ENCODE measurements around the gene ISG20L2. TPM values are rescaled to one million over a fixed set of nuclear protein-coding genes. Genes with fewer than 3 reads are reported as not detected.
A peak's percentile ranks its signal among the peaks of the same experiment; 100 is the strongest.

Gene ISG20L2
- polyA plus RNA-seq, 2 of the 4 experiments (the other 2 are of a cell fraction): 29.6 to 42.5 TPM

DNA sequence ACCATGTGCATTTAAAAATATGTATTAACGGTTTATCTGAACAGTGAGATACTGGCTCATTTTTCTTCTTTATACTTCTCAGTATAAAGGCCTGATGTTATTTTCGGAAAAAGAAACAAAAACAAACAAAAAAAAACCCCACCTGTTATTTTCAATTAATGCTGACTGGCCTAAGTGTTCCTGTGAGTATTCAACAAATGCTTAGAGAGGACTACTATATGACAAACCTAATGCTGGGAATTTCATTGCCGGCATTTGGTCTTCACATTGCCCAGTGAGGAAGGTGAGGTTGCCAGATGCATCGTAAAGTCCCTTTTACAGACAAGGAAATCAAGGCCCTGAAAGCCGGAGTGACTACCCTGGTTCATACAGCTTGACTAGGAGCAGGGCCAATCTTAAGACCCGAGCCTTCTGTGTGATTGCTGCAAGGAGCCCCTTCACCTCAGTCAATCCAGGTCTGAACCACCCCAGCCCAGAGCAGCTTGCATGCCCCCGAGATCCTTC lies 11.7 kb upstream of the ISG20L2 start:
- peaks cover 23% of the 10 kb centered on the region for H3K4me1 ChIP-seq
- CTCF ChIA-PET: interaction anchor here (0.7 to 10.5 kb wide), 7 partner anchors 12 to 1317 kb away, joined by 3 to 130 read pairs (median 4); partner anchors contain the start of genes ISG20L2 and METTL25B
- WGBS (ENCODE audit: missing lambda C conversion rate): 5% methylated on average over 7 of the region's 7 CpGs
- TF ChIP-seq MAFK (IDR thresholded peaks at IDR 0.05; ENCODE audit: partially characterized antibody) (peak; percentile 71), MYC (IDR thresholded peaks at IDR 0.05; ENCODE audit: borderline replicate concordance, low read length) (no peak)
- H3K27ac ChIP-seq: peak overlapping the region; percentile 88 to 94
- H3K9me3 ChIP-seq: no peaks in the 10 kb centered on the region
- FAIRE-seq (no peak), DNase-seq (ENCODE audit: low read depth in 1 of 2, low spot score in 1 of 2) (no peak), ATAC-seq (peak; percentile 17 to 39)
- peak overlapping the region; percentile 66 for H3K4me3 ChIP-seq
- peak overlapping the region; percentile 76 for H3K4me2 ChIP-seq
- POLR2A ChIA-PET: interaction anchor here (1.2 to 3.5 kb wide), 6 partner anchors 9 to 79 kb away, joined by 5 to 90 read pairs (median 32); partner anchors contain the start of genes HDGF, ISG20L2, METTL25B and PRCC

DNA sequence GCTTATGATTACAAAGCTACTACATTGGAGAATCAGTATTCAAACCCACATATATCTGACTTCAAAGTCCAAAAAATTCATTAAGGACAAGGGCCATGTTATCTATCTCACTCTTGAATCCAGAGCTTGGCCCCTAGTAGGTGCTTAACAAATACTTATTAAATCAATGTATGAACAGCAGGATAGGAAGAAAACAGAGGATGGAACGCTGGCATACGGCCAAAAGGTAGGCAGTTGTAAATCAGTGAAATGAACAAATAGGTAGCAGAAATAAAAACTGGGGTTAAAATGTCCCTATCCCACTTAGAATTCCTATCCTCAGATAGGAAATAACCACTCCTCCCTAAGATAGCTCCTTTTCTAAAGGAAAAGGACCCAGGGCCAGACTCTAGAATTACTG lies 10.3 kb upstream of the ISG20L2 start:
- ATAC-seq (no peak), DNase-seq (ENCODE audit: low read depth in 1 of 2, low spot score in 1 of 2) (no peak), FAIRE-seq (no peak)
- Histone ChIP-seq H3K4me1 (peaks cover 17% of the 10 kb centered on the region), H3K9me3 (no peaks in the 10 kb centered on the region), H3K27ac (no peak overlapping the region), H3K4me3 (no peak overlapping the region), H3K4me2 (no peak overlapping the region)
- TF ChIP-seq CHD2 (IDR thresholded peaks at IDR 0.05; ENCODE audit: low read length, partially characterized antibody): no peak
- CTCF ChIA-PET: interaction anchor here (0.7 to 10.5 kb wide), 5 partner anchors 9 to 49 kb away, joined by 3 to 130 read pairs (median 3); partner anchors contain the start of genes ISG20L2, METTL25B and PRCC
- POLR2A ChIA-PET: interaction anchor here (1.4 kb wide), 1 partner anchor 10 kb away, joined by 8 read pairs; the partner anchor contains the start of genes ISG20L2 and METTL25B
- 93% methylated on average over 2 of the region's 2 CpGs for WGBS (ENCODE audit: missing lambda C conversion rate)

DNA sequence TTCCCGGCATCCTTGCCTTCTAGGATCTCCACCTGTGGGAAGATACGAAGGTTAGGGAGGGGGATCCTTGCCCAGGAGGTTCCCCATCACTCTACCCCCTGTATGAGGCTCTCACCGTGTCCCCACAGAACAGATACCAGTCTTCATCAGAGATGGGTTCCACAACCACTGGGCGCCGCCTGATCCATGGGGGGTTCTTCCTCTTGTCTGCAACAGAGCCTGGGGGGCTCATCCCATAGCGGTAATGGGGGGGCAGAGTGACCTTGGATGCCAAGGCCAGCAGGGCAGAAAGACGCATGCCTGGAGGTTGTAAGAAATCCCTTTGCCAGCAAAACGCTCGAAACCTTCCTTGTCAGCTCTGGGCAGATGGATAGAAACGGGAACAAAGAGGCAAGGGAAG lies 9.8 kb upstream of the ISG20L2 start:
- POLR2A ChIA-PET: interaction anchor here (1.4 kb wide), 1 partner anchor 10 kb away, joined by 8 read pairs; the partner anchor contains the start of genes ISG20L2 and METTL25B

More for the DNA sequence above, 9.8 kb upstream of the ISG20L2 start:
- FAIRE-seq: no peak
- H3K4me3 ChIP-seq: no peak overlapping the region
- TF ChIP-seq TFCP2L1 (CRISPR knock-in tag; IDR thresholded peaks at IDR 0.05): no peak
- no peak for TF ChIP-seq CBX8 (IDR thresholded peaks at IDR 0.05)
- no peak for TF ChIP-seq HES2 (IDR thresholded peaks at IDR 0.05)
- TF ChIP-seq, protein P1, sequence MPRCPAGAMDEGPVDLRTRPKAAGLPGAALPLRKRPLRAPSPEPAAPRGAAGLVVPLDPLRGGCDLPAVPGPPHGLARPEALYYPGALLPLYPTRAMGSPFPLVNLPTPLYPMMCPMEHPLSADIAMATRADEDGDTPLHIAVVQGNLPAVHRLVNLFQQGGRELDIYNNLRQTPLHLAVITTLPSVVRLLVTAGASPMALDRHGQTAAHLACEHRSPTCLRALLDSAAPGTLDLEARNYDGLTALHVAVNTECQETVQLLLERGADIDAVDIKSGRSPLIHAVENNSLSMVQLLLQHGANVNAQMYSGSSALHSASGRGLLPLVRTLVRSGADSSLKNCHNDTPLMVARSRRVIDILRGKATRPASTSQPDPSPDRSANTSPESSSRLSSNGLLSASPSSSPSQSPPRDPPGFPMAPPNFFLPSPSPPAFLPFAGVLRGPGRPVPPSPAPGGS (IDR thresholded peaks at IDR 0.05): no peak
- TF ChIP-seq MYC (IDR thresholded peaks at IDR 0.05; ENCODE audit: borderline replicate concordance, low read length): no peak
- TF ChIP-seq, protein P2, sequence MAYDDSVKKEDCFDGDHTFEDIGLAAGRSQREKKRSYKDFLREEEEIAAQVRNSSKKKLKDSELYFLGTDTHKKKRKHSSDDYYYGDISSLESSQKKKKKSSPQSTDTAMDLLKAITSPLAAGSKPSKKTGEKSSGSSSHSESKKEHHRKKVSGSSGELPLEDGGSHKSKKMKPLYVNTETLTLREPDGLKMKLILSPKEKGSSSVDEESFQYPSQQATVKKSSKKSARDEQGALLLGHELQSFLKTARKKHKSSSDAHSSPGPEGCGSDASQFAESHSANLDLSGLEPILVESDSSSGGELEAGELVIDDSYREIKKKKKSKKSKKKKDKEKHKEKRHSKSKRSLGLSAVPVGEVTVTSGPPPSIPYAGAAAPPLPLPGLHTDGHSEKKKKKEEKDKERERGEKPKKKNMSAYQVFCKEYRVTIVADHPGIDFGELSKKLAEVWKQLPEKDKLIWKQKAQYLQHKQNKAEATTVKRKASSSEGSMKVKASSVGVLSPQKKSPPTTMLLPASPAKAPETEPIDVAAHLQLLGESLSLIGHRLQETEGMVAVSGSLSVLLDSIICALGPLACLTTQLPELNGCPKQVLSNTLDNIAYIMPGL (CRISPR knock-in tag; IDR thresholded peaks at IDR 0.05; ENCODE audit: borderline replicate concordance): no peak
- no peak for TF ChIP-seq POLR2A (IDR thresholded peaks at IDR 0.05; ENCODE audit: low read length)
- TF ChIP-seq, protein P3, sequence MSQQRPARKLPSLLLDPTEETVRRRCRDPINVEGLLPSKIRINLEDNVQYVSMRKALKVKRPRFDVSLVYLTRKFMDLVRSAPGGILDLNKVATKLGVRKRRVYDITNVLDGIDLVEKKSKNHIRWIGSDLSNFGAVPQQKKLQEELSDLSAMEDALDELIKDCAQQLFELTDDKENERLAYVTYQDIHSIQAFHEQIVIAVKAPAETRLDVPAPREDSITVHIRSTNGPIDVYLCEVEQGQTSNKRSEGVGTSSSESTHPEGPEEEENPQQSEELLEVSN (IDR thresholded peaks at IDR 0.05; ENCODE audit: borderline replicate concordance, low read depth): no peak
- no peak for TF ChIP-seq RFX5 (IDR thresholded peaks at IDR 0.05)
- TF ChIP-seq NPAS2 (CRISPR knock-in tag; IDR thresholded peaks at IDR 0.05; ENCODE audit: borderline replicate concordance): no peak
- no peak for TF ChIP-seq RAD21 (conservative IDR thresholded peaks at IDR 0.05 in 1 of 2, IDR thresholded peaks at IDR 0.05 in 1 of 2)
- TF ChIP-seq BHLHE40 (IDR thresholded peaks at IDR 0.05; ENCODE audit: low read depth, low read length): no peak
- TF ChIP-seq ATOH8 (CRISPR knock-in tag; IDR thresholded peaks at IDR 0.05; ENCODE audit: low read depth): no peak
- no peak for TF ChIP-seq HOXB5 (CRISPR knock-in tag; IDR thresholded peaks at IDR 0.05)
- TF ChIP-seq KDM1A (IDR thresholded peaks at IDR 0.05; ENCODE audit: low read depth): no peak
- no peak for TF ChIP-seq MAZ (IDR thresholded peaks at IDR 0.05; ENCODE audit: borderline replicate concordance, low read depth, low read length)
- TF ChIP-seq ZNF302 (CRISPR knock-in tag; IDR thresholded peaks at IDR 0.05): no peak
- no peak for TF ChIP-seq CHD2 (IDR thresholded peaks at IDR 0.05; ENCODE audit: low read length, partially characterized antibody)
- no peak for TF ChIP-seq EHF (CRISPR knock-in tag; IDR thresholded peaks at IDR 0.05)
- TF ChIP-seq, protein P4, sequence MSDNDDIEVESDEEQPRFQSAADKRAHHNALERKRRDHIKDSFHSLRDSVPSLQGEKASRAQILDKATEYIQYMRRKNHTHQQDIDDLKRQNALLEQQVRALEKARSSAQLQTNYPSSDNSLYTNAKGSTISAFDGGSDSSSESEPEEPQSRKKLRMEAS (IDR thresholded peaks at IDR 0.05): no peak
- H3K9me3 ChIP-seq: no peaks in the 10 kb centered on the region
- no peak for DNase-seq (ENCODE audit: low read depth in 1 of 2, low spot score in 1 of 2)
- H3K4me1 ChIP-seq: peaks cover 17% of the 10 kb centered on the region
- no peak overlapping the region for H3K27ac ChIP-seq
- CTCF ChIA-PET: interaction anchor here (0.7 to 10.5 kb wide), 4 partner anchors 9 to 49 kb away, joined by 3 to 130 read pairs (median 4); partner anchors contain the start of genes ISG20L2 and METTL25B
- H3K4me2 ChIP-seq: no peak overlapping the region
- no peak for ATAC-seq
- 96% methylated on average over 10 of the region's 10 CpGs for WGBS (ENCODE audit: missing lambda C conversion rate)

Measured in A549 (cell line).